ENCODE results near the gene ARL2.
"Not testable (repeated sequence)": the region's sequence is repeated elsewhere in the genome, so short reads cannot be mapped to it uniquely, and the experiment has no call there.

ARL2 gene

DNA sequence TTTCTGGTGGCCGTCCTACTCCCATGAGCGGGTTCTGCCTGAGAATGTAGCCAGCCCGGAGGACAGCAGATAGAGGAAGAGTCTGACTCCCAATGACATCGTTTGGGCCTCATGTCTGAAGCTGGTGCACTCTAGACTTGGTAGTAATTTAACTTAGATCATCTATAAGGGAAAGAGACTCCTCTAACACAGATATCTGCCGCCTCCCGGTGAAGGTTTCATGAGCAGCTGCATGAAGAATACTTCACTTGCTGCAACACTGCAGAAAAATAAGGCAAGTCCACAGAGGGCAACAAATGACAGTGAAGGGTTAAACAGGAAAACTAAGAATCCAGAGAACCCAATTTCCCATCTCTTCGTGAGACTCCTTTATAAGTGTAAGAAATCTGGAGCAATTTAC is 5.9 kb upstream of the ARL2 start:
- DNase-seq (ENCODE audit: low read depth), result no peak

DNA sequence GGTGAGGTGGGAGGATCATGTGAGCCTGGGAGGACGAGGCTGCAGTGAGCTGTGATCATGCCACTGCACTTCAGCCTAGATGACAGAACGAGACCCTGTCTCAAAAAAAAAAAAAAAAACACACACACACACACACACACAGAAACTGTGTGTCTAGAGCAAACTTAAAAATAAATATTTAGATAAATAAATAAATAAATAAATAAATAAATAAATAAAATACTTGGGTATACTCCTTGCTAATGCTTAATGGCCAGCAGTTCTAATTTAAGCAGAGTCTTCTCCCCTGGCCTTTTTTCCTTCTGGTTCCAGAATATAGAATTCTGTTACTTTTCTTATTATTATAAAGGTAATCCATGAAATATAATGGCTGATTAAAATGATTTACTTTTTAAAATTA is 5.1 kb upstream of the ARL2 start:
- no peak for DNase-seq (ENCODE audit: low read depth)

DNA sequence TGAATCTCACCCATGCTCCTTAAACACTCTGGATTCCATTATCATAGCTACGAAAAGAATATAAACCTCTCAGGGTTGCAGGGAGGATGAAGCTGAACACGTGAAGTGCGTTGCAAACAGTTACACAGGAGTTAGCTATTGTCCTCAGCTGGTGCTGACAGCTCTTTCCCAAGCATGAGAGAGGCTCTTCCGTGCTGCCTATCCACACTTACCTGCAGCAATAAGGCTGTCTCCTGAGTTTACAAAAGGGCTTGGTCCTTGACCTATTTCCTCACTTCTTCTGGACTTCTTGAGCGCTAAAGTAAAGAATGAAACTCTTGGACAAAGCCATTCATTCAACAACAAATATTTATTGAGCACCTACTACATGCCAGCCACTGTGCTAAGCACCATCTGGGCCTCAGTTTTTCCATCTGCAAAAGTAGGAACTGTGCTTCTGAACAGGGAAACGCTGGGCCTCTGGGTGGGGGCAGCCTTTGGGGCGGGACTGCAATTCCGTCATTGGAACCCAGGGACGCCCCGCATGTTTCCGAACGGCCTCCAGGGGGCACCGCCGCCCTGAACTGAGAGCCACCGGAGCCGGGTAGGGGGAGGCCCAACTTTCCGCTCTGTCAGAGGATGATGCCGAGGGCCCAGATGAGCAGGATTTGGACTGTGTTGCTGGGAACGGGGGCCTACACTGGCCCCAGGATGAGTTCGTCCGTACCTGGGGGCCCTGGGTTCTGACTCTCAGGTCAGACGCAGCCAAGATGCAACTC is 651 bp upstream of the ARL2 start:
- peak; percentile 86 for DNase-seq (ENCODE audit: low read depth)

DNA sequence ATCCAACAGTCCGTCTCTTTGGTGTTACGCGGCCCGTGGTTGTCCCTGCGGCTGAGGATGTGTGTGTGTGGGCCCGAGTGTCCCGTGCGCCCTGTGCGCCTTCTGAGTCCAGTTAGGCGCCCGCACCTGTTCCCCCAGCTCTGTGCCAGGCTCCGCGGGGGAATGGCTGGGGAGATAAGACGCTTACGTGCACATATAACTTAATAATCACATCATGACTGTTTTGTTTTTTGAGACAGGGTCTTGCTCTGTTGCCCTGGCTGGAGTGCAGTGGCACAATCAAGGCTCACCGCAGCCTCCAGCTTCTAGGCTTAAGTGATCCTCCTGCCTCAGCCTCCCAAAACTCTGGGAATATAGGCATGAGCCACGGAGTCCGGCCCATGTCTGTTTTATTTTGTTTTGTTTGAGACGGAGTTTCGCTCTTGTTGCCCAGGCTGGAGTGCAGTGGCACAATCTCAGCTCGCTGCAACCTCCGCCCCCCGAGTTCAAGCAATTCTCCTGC is 817 bp downstream of the ARL2 start:
- no peak for DNase-seq (ENCODE audit: low read depth)

DNA sequence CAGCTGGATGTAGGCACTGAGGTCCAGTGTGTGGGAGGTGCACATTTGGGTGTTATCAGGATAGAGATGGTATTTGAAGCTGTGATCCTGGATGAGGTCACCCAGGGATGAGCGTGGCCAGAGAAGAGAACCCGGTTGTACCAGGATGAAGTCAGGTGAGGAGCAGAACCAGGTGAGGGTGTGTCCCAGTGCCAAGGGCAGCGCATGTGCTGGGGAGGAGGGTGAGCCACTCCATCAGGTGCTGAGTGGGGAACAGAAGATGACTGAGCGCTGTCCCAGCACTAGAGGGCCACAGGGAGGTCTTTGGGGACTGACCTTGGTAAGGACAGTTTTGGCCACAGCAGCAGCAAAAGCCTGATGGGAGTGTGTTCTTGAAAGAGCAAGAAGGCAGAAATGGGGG is 2.7 kb downstream of the ARL2 start:
- no peak for DNase-seq (ENCODE audit: low read depth)

DNA sequence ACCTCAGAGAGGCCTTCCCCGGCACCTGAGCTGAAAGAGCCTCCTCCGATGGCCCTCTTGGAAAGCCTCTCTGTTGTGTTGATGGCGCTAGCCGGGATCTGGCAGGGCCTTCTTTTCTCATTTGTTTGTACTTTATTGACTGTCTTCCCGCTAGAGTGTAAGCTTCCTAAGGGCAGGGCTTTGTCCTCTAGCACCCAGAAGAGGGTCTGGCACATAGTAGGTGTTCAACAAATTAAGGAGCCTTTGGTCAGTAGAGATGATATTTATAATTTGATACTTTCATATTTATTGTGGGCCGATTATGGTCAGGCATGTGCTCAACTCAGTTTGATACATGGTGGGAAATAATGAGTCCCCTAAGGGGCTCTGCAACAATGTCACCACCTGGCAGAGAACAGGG is 4.0 kb downstream of the ARL2 start:
- no peak for DNase-seq (ENCODE audit: low read depth)

DNA sequence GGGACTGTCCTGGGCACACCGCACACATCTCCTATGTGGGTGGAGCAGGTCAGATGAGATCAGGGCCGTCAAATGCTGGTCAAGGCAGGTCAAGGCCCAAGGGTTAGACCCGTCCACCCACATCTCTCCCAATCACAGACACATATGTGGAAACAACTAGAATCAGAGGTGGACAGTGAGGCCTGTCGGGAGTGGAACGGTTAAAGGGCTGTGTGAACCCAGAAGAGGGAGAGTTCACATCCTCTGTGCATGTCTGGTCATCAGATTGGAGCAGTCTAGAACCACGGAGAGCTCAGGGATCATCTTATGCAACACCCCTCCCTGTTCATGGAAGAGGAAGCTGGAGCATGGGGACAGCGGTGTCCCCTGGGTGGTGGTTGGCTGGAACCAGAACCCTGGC is 5.9 kb downstream of the ARL2 start:
- no peak for DNase-seq (ENCODE audit: low read depth)

DNA sequence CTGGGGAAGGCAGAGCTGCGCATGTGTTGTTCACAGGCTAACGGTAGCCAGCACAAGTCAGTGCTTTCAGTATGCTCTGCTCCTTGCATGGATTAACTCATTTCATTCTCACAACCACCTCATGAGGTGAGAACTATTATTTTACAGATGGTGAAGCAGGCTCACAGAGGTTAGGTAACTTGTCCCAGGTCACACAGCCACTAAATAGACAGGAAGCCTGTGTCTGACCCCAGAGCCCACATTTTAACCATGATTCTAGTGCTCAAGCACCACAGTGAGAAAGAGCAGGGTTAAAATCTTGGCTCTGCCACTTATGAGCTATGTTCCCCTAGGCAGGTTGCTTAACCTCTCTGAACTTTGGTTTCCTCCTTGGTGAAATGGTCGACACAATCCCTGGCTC is 7.0 kb downstream of the ARL2 start:
- no peak for DNase-seq (ENCODE audit: low read depth)

DNA sequence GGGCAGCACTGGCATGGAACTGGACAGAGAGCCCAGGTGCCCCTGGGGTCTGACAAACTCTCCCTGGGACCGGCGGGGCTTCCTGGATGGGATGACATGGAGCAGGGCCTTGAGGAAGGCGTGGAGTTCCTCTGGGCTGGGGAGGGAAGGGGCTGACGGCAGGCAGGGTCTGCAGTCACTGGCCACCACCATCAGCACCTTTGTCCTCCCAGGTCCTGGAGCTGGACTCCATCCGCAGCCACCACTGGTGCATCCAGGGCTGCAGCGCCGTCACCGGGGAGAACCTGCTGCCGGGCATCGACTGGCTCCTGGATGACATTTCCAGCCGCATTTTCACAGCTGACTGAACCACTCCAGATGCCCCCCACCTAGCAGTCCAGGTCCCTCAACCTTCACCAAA is 7.5 kb downstream of the ARL2 start:
- DNase-seq (ENCODE audit: low read depth), result no peak

DNA sequence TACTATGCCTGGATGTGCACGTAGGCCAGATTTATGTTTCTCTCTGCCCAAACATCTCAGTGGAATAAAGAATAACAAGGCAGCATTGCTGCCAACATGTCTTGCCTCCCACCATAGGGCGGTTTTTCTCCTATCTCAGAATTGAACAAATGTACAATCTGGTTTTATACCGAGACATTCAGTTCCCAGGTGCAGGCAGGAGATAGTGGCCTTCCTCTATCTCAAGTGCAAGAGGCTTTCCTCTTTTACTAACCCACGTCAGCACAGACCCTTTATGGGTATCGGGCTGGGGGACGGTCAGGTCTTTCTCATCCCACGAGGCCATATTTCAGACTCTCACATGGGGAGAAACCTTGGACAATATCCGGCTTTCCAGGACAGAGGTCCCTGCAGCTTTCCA is 9.5 kb downstream of the ARL2 start:
- not testable (repeated sequence) for DNase-seq (ENCODE audit: low read depth)

DNA sequence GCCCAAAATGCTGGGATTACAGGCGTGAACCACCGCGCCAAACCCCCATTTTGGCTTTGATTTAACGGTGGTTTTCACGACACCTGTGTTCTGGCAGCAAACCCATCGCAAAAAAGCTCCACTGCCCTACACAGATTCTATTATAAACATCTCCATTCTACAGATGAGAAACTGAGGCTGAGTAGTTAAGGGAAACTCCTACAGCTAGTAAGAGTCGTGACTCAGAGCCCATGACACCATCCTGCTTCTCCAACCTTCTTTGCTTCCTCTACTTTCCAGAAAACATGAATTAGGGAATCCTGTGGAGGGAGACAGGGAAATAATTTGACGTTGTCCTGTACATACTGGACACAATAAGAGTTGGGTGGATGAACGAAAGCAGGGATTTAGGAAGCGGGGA is 12.8 kb downstream of the ARL2 start:
- DNase-seq (ENCODE audit: low read depth), result no peak

DNA sequence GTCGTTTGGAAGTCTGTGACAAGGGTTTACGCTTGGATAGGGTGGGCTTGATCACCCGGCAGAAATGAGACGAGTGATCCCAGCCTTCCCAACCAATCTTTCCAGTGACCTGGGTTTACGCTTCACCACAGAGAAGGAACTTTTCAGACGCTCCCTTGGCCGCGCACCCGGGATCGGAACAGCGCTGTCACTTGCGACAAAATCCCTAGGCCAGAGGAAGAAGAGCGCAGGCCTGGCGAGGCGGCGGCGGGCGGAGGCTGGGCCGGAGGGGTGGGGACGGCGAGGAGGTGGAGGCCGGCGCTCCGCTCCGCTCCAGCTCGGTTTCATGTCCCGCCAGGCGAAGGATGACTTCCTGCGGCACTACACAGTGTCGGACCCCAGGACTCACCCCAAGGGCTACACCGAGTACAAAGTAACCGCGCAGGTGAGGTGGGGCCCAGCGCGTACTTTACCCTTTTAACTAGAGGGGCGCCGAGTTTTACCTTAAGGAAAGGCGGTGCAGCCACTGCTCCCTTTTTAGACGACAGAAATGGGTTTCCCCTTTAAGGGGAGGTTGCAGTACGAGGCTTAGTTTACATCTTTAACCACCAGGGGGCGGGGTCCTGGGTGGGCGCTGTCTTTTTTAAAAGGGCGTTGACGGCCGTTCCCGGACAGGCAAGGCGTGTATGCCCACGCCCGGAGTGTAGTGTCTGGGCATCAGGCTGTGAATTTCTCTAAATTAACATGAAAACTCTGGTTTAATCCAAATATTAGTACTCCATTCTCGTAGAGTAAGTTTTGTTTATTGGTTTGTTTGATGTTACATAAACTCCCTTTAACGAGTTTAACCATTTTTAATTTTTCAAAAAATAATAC is 13.5 kb downstream of the ARL2 start, which contains the start of gene SNX15:
TSS of gene SNX15 (plus strand) at position 227 of the 855 bp plus-strand sequence. CDS start at position 326, 99 bp downstream.
- DNase-seq (ENCODE audit: low read depth), result peak; percentile 82

DNA sequence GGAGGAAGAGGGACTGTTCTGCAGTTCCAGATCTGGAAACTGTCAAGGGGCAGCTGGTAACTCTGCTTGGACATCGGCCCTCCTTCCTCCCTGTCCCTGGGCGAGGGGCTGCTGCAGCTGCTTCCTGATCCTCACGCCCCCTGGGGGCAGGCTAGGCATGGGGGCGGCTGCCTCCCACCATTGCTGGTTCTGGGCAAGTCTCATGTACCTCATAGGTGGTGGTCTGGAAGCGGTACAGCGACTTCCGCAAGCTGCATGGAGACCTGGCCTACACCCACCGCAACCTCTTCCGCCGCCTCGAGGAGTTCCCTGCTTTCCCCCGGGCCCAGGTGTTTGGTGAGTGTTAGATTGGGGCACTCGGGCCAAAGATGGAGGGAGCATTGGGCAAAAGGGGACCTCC is 18.3 kb downstream of the ARL2 start:
- DNase-seq (ENCODE audit: low read depth), result no peak

DNA sequence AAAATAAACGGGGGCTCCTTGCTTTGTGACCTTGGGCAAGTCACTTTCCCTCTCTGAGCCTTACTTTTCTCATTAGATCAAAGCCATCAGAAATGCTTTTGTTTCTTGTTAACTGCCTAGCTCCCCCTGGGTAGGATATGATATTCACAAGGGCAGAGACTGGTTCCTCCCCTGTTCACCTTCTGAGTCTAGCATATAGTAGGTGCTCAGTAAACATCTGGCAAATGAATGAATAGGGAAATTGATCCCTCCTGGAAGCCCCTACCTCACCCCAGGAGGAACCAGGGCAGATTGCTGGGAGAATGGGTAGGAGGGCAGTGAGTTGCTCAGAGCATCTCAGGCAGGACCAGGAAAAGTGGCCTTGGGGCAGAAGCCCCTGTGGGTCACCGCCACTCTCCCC is 20.5 kb downstream of the ARL2 start:
- DNase-seq (ENCODE audit: low read depth), result no peak

DNA sequence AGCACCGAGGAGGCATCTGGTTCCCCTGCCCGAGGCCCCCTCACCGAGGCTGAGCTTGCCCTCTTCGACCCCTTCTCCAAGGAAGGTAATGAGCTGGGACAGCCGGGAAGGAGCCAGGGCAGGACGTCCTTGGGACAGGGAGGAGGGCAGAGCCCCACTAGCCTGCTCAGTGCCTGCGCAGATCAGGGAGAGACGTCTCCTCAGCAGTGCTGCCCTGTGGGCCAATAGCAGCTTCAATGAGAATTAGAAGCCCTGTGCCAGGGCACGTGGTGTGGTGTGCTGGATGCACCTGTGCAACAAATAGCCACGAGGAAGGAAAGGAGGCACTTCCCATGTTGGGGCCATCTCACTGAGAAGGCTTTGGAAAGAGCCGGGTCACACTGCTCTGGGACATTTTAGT is 21.6 kb downstream of the ARL2 start:
- DNase-seq (ENCODE audit: low read depth), result no peak

DNA sequence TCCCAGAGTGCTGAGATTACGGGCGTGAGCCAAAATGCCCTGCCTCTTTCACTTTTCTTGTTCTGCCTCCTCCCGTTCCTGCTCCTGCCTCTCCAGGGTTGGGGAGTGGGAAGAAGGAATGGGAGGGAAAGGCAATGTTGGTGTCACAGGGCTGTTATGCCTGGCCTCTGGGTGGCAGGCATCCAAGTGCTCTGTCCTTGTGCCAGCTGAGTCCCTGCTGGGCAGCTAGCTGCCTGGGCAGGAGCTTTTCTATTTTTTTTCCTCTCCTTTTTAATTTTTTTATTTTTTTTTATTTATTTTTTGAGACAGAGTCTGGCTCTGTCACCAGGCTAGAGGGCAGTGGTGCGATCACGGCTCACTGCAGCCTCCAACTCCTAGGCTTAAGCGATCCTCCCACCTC is 23.0 kb downstream of the ARL2 start:
- DNase-seq (ENCODE audit: low read depth), result no peak

DNA sequence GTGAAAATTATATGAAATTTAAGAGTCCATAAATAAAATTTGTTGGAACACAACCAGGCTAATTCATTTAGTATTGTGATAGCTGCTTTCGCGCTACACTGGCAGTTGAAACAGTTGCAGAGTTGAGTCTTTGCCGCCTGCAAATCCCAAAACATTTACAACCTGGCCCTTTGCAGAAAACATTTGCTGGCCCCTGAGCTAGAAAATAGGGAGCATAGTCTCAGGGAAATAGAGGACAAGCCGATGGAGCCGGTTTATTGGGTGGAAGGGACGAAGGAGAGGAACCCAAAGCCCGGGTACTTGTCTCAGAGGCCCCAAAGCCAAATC is 26.5 kb downstream of the ARL2 start:
- DNase-seq (ENCODE audit: low read depth), result no peak

DNA sequence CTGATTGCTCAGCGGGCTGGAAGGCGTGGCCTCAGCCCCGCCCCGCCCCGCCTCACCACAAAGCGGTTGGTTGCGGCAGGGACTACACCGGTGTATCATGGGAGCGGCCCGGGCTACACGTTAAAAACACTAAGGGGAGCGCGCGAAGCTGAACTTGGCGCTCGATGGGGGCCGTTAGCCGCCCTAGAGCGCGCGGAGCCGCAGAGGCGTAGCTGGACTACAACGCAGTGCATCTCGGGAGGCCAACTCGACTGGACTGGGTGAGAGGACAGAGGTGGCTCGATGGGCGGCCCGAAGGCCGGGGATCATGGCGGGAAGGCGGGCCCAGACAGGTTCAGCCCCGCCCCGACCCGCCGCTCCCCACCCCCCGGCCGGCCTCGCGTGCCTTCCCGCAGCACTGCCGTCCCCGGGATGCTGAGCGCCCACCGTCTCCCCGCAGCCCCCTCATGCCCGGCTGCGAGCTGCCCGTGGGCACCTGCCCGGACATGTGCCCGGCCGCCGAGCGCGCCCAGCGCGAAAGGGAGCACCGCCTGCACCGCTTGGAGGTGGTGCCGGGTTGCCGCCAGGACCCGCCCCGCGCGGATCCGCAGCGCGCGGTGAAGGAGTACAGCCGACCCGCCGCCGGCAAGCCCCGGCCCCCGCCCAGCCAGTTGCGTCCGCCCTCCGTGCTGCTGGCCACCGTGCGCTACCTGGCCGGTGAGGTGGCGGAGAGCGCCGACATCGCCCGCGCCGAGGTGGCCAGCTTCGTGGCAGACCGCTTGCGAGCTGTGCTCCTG is 27.1 kb downstream of the ARL2 start, which contains the start of gene SAC3D1:
TSS of gene SAC3D1 (plus strand) at position 364 of the 776 bp plus-strand sequence. CDS start at position 447, 83 bp downstream.
- peak; percentile 80 for DNase-seq (ENCODE audit: low read depth)

DNA sequence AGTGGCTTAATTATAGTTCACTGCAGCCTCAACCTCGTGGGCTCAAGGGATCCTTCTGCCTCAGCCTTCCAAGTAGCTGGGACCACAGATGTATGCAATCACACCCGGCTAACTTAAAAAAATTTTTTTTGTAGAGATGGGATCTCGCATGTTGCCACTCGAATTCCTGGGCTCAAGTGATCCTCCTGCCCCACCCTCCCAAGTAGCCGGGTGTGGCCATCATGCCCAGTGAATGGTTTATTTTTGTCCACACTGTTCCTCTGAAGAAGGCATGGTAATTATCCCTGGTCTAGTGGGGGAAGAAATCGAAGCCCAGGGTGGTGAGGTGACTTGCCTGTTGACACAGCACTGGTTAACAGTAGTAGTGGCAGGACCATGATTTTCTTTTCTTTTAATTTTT is 28.9 kb downstream of the ARL2 start:
- no peak for DNase-seq (ENCODE audit: low read depth)

DNA sequence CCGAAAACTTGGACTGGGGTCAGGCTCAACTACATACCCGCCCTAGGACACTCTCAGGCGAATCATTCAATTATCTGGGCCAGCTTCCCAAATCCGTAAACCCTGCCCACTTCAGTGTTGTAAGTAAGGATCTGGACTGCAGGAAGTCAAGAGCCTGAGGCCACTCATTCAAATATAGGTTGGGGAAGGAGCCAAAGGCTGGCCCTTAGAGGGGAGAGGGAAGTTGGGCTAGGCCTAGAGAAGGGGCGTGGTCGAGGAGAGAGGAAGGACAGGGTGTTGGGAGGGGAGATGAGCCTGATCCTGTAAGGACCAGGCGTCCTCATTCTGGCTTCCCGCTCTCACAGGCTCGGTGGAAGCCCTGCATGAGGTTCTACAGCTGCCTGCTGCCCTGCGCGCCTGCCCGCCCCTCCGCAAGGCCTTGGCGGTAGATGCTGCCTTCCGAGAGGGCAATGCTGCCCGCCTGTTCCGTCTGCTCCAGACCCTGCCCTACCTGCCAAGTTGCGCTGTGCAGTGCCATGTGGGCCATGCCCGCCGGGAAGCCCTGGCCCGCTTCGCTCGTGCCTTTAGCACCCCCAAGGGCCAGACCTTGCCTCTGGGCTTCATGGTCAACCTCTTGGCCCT is 30.0 kb downstream of the ARL2 start:
- DNase-seq (ENCODE audit: low read depth), result no peak

DNA sequence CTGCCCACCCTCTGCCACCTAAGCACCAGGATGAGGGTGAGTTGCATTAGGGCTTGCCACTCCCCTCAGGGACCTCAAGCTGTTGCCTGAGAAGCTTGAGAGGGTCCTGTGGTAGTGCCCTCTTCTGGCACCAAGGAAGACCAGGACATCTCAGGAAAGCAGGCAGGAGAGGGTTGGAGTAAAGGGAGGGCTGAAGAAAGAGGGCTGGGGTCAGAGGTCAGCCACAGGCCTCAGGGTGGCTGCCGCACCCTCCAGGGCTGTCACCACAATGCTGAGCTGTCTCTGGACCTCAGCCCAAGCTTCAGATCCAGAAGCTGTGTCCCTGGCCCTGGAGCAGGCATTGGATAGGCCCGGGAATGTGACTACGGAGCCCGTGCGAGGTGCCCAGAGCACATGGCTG is 31.1 kb downstream of the ARL2 start:
- no peak for DNase-seq (ENCODE audit: low read depth)

DNA sequence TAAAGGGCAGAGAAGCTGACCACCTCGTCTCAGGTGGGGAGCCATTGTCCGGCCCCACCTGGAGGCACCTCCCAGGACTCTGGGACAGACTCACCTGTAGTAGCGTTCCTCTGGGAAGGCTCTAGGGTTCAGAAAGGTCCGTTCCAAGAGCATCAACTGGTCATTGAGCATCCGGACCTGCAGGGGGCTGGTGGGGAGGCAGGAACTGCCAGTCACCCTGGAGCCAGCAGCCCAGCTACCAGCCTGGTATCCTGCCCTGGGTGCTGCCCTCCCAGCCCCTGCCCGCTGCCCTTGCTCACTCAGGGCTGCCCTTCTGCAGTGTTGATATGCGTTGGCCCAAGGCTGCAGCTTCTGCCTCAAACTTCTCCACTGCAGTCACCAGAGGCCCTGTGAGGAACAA is 31.8 kb downstream of the ARL2 start:
- DNase-seq (ENCODE audit: low read depth), result no peak
